GM23248 (cell line): ENCODE measurements around the gene MTHFD1L. TPM values are rescaled to one million over a fixed set of nuclear protein-coding genes. Genes with fewer than 3 reads are reported as not detected.

Experiments
- DNase-seq: peaks from one replicate; pipeline ENCODE4 v3.0.0-alpha.2; 2015
- H2AFZ ChIP-seq: fragments of 200-600 bp; sonication (generic); 2 replicates; pipeline ENCODE4 v1.6.1; 2016; ENCODE audit warnings: antibody characterized with exemption
- H3F3A ChIP-seq: fragments of 200-600 bp; sonication (generic); 2 replicates; pipeline ENCODE4 v1.6.1; 2016; ENCODE audit warnings: mild to moderate bottlenecking, antibody characterized with exemption, mixed run types; ENCODE audit not compliant: insufficient read depth
- H3K27ac ChIP-seq: fragments of 200-600 bp; sonication (generic); 2 replicates; pipeline ENCODE4 v1.5.1; 2016; ENCODE audit warnings: mild to moderate bottlenecking
- H3K27me3 ChIP-seq: fragments of 200-600 bp; sonication (generic); replicated peaks from 2 replicates; pipeline ENCODE4 v1.6.1; 2016; ENCODE audit warnings: mild to moderate bottlenecking; ENCODE audit not compliant: insufficient read depth
- H3K36me3 ChIP-seq: fragments of 200-600 bp; sonication (generic); 2 replicates; pipeline ENCODE4 v1.6.1; 2016; ENCODE audit warnings: low read depth, mild to moderate bottlenecking
- H3K4me1 ChIP-seq: fragments of 200-600 bp; sonication (generic); 2 replicates; pipeline ENCODE4 v1.6.1; 2016; ENCODE audit warnings: mild to moderate bottlenecking; ENCODE audit not compliant: insufficient read depth
- H3K4me2 ChIP-seq: fragments of 200-600 bp; sonication (generic); one replicate; pipeline ENCODE4 v1.6.1; 2016; ENCODE audit warnings: mild to moderate bottlenecking; ENCODE audit not compliant: unreplicated experiment
- H3K4me3 ChIP-seq: fragments of 200-600 bp; sonication (generic); 2 replicates; pipeline ENCODE4 v1.5.1; 2016; ENCODE audit warnings: mild to moderate bottlenecking
- H3K79me2 ChIP-seq: fragments of 200-600 bp; sonication (generic); 2 replicates; pipeline ENCODE4 v1.6.1; 2016; ENCODE audit warnings: mild to moderate bottlenecking; ENCODE audit not compliant: insufficient read depth
- H3K9ac ChIP-seq: fragments of 200-600 bp; sonication (generic); 2 replicates; pipeline ENCODE4 v1.6.1; 2016; ENCODE audit warnings: mild to moderate bottlenecking
- H3K9me2 ChIP-seq: fragments of 200-600 bp; sonication (generic); 2 replicates; pipeline ENCODE4 v1.6.1; 2016; ENCODE audit warnings: mixed run types, mild to moderate bottlenecking, moderate library complexity; ENCODE audit not compliant: insufficient read depth
- H3K9me3 ChIP-seq: fragments of 200-600 bp; sonication (generic); one replicate; pipeline ENCODE4 v1.6.1; 2017; ENCODE audit warnings: low read depth
- H4K20me1 ChIP-seq: fragments of 200-600 bp; sonication (generic); 2 replicates; pipeline ENCODE4 v1.6.0; 2016; ENCODE audit not compliant: insufficient read depth
- EZH2 ChIP-seq: fragments of 200-600 bp; sonication (generic); IDR thresholded peaks from 2 replicates; pipeline ENCODE4 v1.6.1; 2018; ENCODE audit warnings: antibody characterized with exemption, mild to moderate bottlenecking; ENCODE audit not compliant: insufficient read depth, poor library complexity, severe bottlenecking
- EZH2phosphoT487 ChIP-seq: fragments of 200-600 bp; sonication (generic); IDR thresholded peaks from 2 replicates; pipeline ENCODE4 v1.6.1; 2018; ENCODE audit warnings: antibody characterized with exemption, moderate library complexity, mild to moderate bottlenecking, low read depth; ENCODE audit not compliant: insufficient read depth
- WGBS, 2 experiments: methylation state at CpG; one replicate each; pipeline ENCODE4 v1.1.6; 2015 to 2017; ENCODE audit warnings: low lambda C conversion rate in 2 of 2, low coverage in 1 of 2; ENCODE audit errors: missing lambda C conversion rate in 2 of 2; 5-methylcytosine and 5-hydroxymethylcytosine counted together
- in situ Hi-C: fragments of 300-500 bp; cut with MboI; formaldehyde crosslinking; loops from 2 replicates; pipeline ENCODE4 v1.15.0; 2020
- polyA plus RNA-seq: library from polyadenylated mRNA; unstranded; fragments of >200 nt; fragmentation: Nextera tagmentation; extraction: Ambion mirVana; gene quantifications from 2 replicates; pipeline ENCODE4 v1.2.1, GENCODE V29; 2016
- total RNA-seq: library from RNA; depleted of rRNA; stranded (reverse); fragments of >200 nt; shearing (Covaris generic); gene quantifications from 2 replicates; pipeline ENCODE4 v1.2.3, GENCODE V29; 2014

MTHFD1L gene
- total and polyA plus RNA-seq, 2 experiments from 2014 or later = 57.6 to 99.6 TPM

DNA sequence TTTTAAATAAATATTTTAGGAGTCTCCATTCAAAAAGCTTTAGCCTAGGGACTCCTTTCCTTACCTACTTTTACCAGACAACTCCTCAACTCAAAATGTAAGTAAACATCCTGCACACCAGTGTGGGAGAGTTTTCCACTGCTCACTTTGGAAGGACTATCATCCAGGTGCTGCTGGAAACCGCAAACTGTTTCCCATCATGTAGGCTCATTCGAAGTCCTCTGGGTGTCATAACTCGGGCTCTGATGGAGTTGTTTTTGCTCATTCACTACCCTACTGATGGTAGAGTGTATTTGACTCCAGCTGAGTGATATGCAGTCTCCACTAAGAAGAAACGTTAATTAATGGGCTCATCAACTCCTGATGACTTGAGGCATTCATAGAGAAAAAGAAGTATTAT lies 237.8 kb downstream of the MTHFD1L start:
- no peak overlapping the region for H3K4me3 ChIP-seq
- no peaks in the 10 kb centered on the region for H3K9me3 ChIP-seq
- DNase-seq = no peak
- H2AFZ ChIP-seq = no peak overlapping the region
- no peaks in the 10 kb centered on the region for H3K4me1 ChIP-seq
- no peak overlapping the region for H3K4me2 ChIP-seq
- TF ChIP-seq EZH2phosphoT487 (no peak), EZH2 (no peak)
- H3K9me2 ChIP-seq = no peaks in the 10 kb centered on the region
- peaks cover 32% of the 10 kb centered on the region; the same call in 1 of the 2 replicates for H3K36me3 ChIP-seq
- H3K27me3 ChIP-seq = no peaks in the 10 kb centered on the region
- H4K20me1 ChIP-seq = no peaks in the 10 kb centered on the region; the same call in 1 of the 2 replicates
- H3F3A ChIP-seq = 0 out of 2 replicates have a peak, but pooled peaks cover 9% of the 10 kb centered on the region
- H3K79me2 ChIP-seq = no peaks in the 10 kb centered on the region
- WGBS, 2 experiments = 98 to 99% methylated on average over 4 of the region's 4 CpGs
- in situ Hi-C loops = no loop called here
- no peak overlapping the region for H3K27ac ChIP-seq
- H3K9ac ChIP-seq = no peak overlapping the region

DNA sequence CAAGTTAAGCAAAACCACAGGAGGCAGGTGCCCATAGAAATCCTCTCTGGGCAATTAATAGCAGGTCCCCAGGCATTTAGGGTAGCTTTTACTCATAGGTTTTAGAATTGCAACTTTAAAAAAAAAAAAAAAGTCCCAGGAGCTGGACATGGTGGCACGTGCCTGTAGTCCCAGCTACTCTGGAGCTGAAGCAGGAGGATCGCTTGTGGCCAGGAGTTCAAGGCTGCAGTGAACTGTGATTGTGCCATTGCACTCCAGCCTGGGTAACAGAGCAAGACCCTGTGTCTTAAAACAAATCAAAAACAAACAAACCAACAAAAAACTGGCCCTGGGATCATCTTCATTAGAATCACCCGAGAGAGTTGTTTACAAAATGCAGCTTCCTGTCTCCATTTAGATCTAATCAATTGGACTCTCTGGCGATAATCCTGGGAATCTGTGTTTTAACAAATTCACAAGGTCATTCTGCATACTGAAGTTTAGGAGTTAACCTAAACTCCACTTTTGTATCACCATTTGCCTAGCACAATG lies 242.5 kb downstream of the MTHFD1L start:
- Histone ChIP-seq H3K4me3 (no peak overlapping the region), H3K4me2 (no peak overlapping the region), H2AFZ (no peak overlapping the region), H3K36me3 (peaks cover 7% of the 10 kb centered on the region; the same call in 1 of the 2 replicates), H3K27ac (no peak overlapping the region), H3K9me3 (no peaks in the 10 kb centered on the region), H4K20me1 (no peaks in the 10 kb centered on the region), H3F3A (0 out of 2 replicates have a peak, but pooled peaks cover 9% of the 10 kb centered on the region), H3K9ac (no peak overlapping the region), H3K9me2 (no peaks in the 10 kb centered on the region), H3K79me2 (no peaks in the 10 kb centered on the region), H3K4me1 (no peaks in the 10 kb centered on the region), H3K27me3 (no peaks in the 10 kb centered on the region)
- in situ Hi-C loops = no loop called here
- TF ChIP-seq EZH2 = no peak
- TF ChIP-seq EZH2phosphoT487 = no peak
- DNase-seq = no peak
- 79 to 82% methylated on average over 4 of the region's 4 CpGs for WGBS, 2 experiments

DNA sequence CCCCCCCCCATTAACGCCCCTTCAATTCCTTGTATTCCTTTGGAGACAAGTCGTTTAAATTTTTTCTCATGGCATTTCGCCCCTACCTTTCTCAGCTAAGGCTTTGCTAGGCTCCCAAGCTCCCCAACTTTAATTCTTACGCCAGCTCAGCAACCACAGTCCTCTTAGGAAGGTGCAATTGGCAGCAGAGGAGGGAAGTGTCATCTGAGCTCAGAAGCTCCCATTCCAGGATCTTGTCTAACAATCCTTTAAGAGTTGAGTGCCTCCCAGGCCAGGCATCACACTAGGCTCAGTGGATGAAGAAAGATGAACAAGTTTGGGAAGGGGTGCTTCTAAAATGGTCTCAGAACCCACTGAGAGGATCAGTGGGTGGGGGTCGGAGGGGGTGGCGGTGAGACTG lies 243.0 kb downstream of the MTHFD1L start:
- WGBS, 2 experiments = 69 to 71% methylated on average over 6 of the region's 6 CpGs
- H3K36me3 ChIP-seq = peaks cover 2% of the 10 kb centered on the region; the same call in 1 of the 2 replicates
- no peak overlapping the region for H3K4me2 ChIP-seq
- H3K27ac ChIP-seq = no peak overlapping the region
- peak; percentile 14 for DNase-seq
- no peak overlapping the region for H2AFZ ChIP-seq
- no peak for TF ChIP-seq EZH2
- no peak for TF ChIP-seq EZH2phosphoT487
- no peaks in the 10 kb centered on the region for H4K20me1 ChIP-seq
- H3F3A ChIP-seq = 0 out of 2 replicates have a peak, but pooled peaks cover 9% of the 10 kb centered on the region
- in situ Hi-C loops = no loop called here
- H3K9ac ChIP-seq = no peak overlapping the region
- no peaks in the 10 kb centered on the region for H3K79me2 ChIP-seq
- no peaks in the 10 kb centered on the region for H3K9me3 ChIP-seq
- H3K27me3 ChIP-seq = no peaks in the 10 kb centered on the region
- H3K4me1 ChIP-seq = no peaks in the 10 kb centered on the region
- H3K9me2 ChIP-seq = no peaks in the 10 kb centered on the region
- no peak overlapping the region for H3K4me3 ChIP-seq

DNA sequence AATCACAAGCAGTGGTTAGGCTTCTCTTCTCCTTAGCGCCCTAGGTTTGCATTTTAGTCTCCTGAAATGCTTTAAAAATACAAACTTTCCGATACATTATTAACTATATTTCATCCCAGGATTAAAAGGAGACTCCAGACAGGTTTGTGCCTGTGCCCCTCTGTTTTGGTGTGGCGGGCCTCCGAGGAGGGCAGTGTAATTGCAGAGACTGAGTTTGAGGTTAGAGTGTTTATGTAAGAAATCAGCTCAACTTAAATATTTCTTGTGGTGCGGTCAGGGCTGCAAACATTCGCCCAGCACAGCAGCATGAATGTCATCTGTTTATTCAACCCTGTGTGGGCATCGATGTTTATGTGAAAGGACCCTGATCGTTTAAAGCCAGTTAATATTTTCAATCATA lies 243.9 kb downstream of the MTHFD1L start:
- H3K9ac ChIP-seq = no peak overlapping the region
- H3K27me3 ChIP-seq = no peaks in the 10 kb centered on the region
- no peaks in the 10 kb centered on the region for H3K9me3 ChIP-seq
- no peaks in the 10 kb centered on the region for H3K36me3 ChIP-seq
- TF ChIP-seq EZH2 (no peak), EZH2phosphoT487 (no peak)
- no peaks in the 10 kb centered on the region for H3K79me2 ChIP-seq
- 0 out of 2 replicates have a peak, but pooled peaks cover 9% of the 10 kb centered on the region for H3F3A ChIP-seq
- in situ Hi-C loops = no loop called here
- H3K9me2 ChIP-seq = no peaks in the 10 kb centered on the region
- H3K4me2 ChIP-seq = no peak overlapping the region
- no peak overlapping the region for H2AFZ ChIP-seq
- no peak overlapping the region for H3K27ac ChIP-seq
- H3K4me1 ChIP-seq = no peaks in the 10 kb centered on the region
- DNase-seq = no peak
- no peaks in the 10 kb centered on the region for H4K20me1 ChIP-seq
- H3K4me3 ChIP-seq = no peak overlapping the region
- WGBS, 2 experiments = 93% methylated on average over 8 of the region's 8 CpGs
